ENCODE data around the gene PDGFRB.

DNA sequence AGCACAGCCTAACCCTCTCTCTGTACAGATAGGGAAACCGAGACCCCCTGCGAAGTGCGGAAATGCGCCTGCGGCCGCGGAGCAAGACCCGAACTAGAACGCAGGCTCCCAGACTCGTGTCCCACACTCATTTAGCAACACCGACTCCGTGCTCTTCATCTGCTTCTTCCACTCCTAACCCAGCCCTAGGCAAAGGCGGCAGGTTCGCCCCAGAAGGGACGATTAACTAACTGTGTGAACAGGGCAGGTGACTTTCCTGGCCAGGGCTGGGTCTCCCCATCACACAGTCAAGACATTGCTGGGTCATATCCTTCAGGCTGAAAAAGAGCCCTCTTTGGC, 11.8 kb upstream of the PDGFRB start:
- TF ChIP-seq YY1 (IDR thresholded peaks at IDR 0.05; ENCODE audit: low read depth), result no peak
- TF ChIP-seq, protein P1, sequence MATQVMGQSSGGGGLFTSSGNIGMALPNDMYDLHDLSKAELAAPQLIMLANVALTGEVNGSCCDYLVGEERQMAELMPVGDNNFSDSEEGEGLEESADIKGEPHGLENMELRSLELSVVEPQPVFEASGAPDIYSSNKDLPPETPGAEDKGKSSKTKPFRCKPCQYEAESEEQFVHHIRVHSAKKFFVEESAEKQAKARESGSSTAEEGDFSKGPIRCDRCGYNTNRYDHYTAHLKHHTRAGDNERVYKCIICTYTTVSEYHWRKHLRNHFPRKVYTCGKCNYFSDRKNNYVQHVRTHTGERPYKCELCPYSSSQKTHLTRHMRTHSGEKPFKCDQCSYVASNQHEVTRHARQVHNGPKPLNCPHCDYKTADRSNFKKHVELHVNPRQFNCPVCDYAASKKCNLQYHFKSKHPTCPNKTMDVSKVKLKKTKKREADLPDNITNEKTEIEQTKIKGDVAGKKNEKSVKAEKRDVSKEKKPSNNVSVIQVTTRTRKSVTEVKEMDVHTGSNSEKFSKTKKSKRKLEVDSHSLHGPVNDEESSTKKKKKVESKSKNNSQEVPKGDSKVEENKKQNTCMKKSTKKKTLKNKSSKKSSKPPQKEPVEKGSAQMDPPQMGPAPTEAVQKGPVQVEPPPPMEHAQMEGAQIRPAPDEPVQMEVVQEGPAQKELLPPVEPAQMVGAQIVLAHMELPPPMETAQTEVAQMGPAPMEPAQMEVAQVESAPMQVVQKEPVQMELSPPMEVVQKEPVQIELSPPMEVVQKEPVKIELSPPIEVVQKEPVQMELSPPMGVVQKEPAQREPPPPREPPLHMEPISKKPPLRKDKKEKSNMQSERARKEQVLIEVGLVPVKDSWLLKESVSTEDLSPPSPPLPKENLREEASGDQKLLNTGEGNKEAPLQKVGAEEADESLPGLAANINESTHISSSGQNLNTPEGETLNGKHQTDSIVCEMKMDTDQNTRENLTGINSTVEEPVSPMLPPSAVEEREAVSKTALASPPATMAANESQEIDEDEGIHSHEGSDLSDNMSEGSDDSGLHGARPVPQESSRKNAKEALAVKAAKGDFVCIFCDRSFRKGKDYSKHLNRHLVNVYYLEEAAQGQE (IDR thresholded peaks at IDR 0.05; ENCODE audit: low read depth), result no peak
- no peak for TF ChIP-seq EP300 (IDR thresholded peaks at IDR 0.05; ENCODE audit: borderline replicate concordance)
- TF ChIP-seq CREB1 (IDR thresholded peaks at IDR 0.05; ENCODE audit: low read depth), result no peak
- TF ChIP-seq RAD21 (IDR thresholded peaks at IDR 0.05; ENCODE audit: low read depth), result no peak
- no peak for TF ChIP-seq TEAD4 (IDR thresholded peaks at IDR 0.05)
- no peak for TF ChIP-seq FOXM1 (IDR thresholded peaks at IDR 0.05; ENCODE audit: borderline replicate concordance, low read depth)
- no peak for TF ChIP-seq CEBPB (IDR thresholded peaks at IDR 0.05)
- TF ChIP-seq, protein P2, sequence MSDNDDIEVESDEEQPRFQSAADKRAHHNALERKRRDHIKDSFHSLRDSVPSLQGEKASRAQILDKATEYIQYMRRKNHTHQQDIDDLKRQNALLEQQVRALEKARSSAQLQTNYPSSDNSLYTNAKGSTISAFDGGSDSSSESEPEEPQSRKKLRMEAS (IDR thresholded peaks at IDR 0.05), result no peak
- TF ChIP-seq TCF12 (IDR thresholded peaks at IDR 0.05; ENCODE audit: low read depth), result no peak
- TF ChIP-seq TAF1 (IDR thresholded peaks at IDR 0.05; ENCODE audit: low read depth), result no peak
- TF ChIP-seq ZBTB7A (IDR thresholded peaks at IDR 0.05; ENCODE audit: low read depth), result no peak
- no peak for TF ChIP-seq NFIC (IDR thresholded peaks at IDR 0.05)
- no peak for TF ChIP-seq EGR1 (IDR thresholded peaks at IDR 0.05)
